Stimulated activated CD8-positive, alpha-beta memory T cell treated with anti-CD3 and anti-CD28 coated beads, Interleukin-15, amount 100 ng/mL, for 48 hours (primary cell): ENCODE results near the gene TOMM40L.

Experiments used
- DNase-seq, 2 donors: peaks; one replicate each; pipeline ENCODE4 v3.0.0-alpha.2; 2020; ENCODE audit warnings: low read depth in 2 of 2

Gene TOMM40L

GRCh38 chr1:161197560-161198193 is 28.2 kb upstream of the TOMM40L start:
- DNase-seq: no peak

GRCh38 chr1:161198194-161198896 is 27.5 kb upstream of the TOMM40L start:
- no peak for DNase-seq

- no peak for DNase-seq
Measured at GRCh38 chr1:161198897-161199431, 26.9 kb upstream of the TOMM40L start, which contains the start of gene ADAMTS4. Gene ADAMTS4 (minus strand): TSS chr1:161199054. CDS start chr1:161198627, 427 bp downstream.

GRCh38 chr1:161199506-161200139 is 26.2 kb upstream of the TOMM40L start:
- no peak for DNase-seq

GRCh38 chr1:161200421-161200991 is 25.4 kb upstream of the TOMM40L start:
- DNase-seq: no peak

- no peak for DNase-seq
Measured at GRCh38 chr1:161200992-161201835, 24.6 kb upstream of the TOMM40L start.

GRCh38 chr1:161201836-161202712 is 23.8 kb upstream of the TOMM40L start, which contains the start of gene NDUFS2:
Gene NDUFS2 (plus strand): TSS chr1:161202367. CDS start chr1:161202386, 19 bp downstream.
- peak; percentile 92 to 94 for DNase-seq

GRCh38 chr1:161206411-161207140 is 19.3 kb upstream of the TOMM40L start:
- no peak for DNase-seq

- DNase-seq: no peak
Measured at GRCh38 chr1:161207173-161207572, 18.7 kb upstream of the TOMM40L start.

GRCh38 chr1:161209790-161210409 is 16.0 kb upstream of the TOMM40L start:
- DNase-seq: peak in 1 of 2 donors; percentile 50

- DNase-seq: no peak
Measured at GRCh38 chr1:161214369-161214768, 11.5 kb upstream of the TOMM40L start.

- no peak for DNase-seq
Measured at GRCh38 chr1:161215076-161215475, 10.8 kb upstream of the TOMM40L start, which contains the start of gene FCER1G. Gene FCER1G (plus strand): TSS chr1:161215295. CDS start chr1:161215322, 27 bp downstream.

GRCh38 chr1:161216945-161217712 is 8.7 kb upstream of the TOMM40L start:
- no peak for DNase-seq

GRCh38 chr1:161217831-161218230 is 8.0 kb upstream of the TOMM40L start:
- DNase-seq: no peak

- DNase-seq: no peak
Measured at GRCh38 chr1:161218301-161219077, 7.4 kb upstream of the TOMM40L start.

GRCh38 chr1:161219078-161219892 is 6.6 kb upstream of the TOMM40L start:
- DNase-seq: no peak
